GM18861 (cell line): Measurements from ENCODE around the gene PLET1.
A peak's percentile ranks its signal among the peaks of the same experiment; 100 is the strongest.

Experiments used
- ATAC-seq: cut with Tn5 transposase; IDR thresholded peaks from one replicate; pipeline ENCODE4 v1.9.1; 2021; ENCODE audit not compliant: unreplicated experiment

Gene PLET1

GRCh38 chr11:112247201-112247600, 13.5 kb downstream of the PLET1 start:
- no peak for ATAC-seq

- no peak for ATAC-seq
These were observed 19.2 kb downstream of the PLET1 start for GRCh38 chr11:112241486-112241885.

- no peak for ATAC-seq
These were observed 22.6 kb downstream of the PLET1 start for GRCh38 chr11:112238041-112238440.

- no peak for ATAC-seq
These were observed 23.2 kb downstream of the PLET1 start for GRCh38 chr11:112237451-112237850.

- no peak for ATAC-seq
These were observed 24.8 kb downstream of the PLET1 start for GRCh38 chr11:112235750-112236390.

- no peak for ATAC-seq
These were observed 28.7 kb downstream of the PLET1 start for GRCh38 chr11:112231952-112232351.

GRCh38 chr11:112229746-112230433, 30.8 kb downstream of the PLET1 start:
- ATAC-seq: no peak

- ATAC-seq: no peak
These were observed 31.5 kb downstream of the PLET1 start for GRCh38 chr11:112229159-112229558.

GRCh38 chr11:112228706-112229105, 32.0 kb downstream of the PLET1 start:
- no peak for ATAC-seq

- no peak for ATAC-seq
These were observed 33.2 kb downstream of the PLET1 start for GRCh38 chr11:112227471-112227870.

- ATAC-seq: peak; percentile 29
These were observed 33.7 kb downstream of the PLET1 start for GRCh38 chr11:112226831-112227401.

GRCh38 chr11:112226062-112226830, 34.4 kb downstream of the PLET1 start, which contains the start of gene PTS:
Gene PTS, plus strand, starts transcription at chr11:112226428. Its CDS starts 16 bp downstream, at chr11:112226444.
- ATAC-seq: peak; percentile 92

GRCh38 chr11:112225753-112226061, 35.0 kb downstream of the PLET1 start:
- ATAC-seq: no peak

GRCh38 chr11:112223754-112224532, 36.7 kb downstream of the PLET1 start:
- ATAC-seq: no peak

- ATAC-seq: no peak
These were observed 37.5 kb downstream of the PLET1 start for GRCh38 chr11:112223121-112223520.

GRCh38 chr11:112222303-112222702, 38.4 kb downstream of the PLET1 start:
- ATAC-seq: no peak

- ATAC-seq: no peak
These were observed 39.3 kb downstream of the PLET1 start for GRCh38 chr11:112221274-112221835.

GRCh38 chr11:112219476-112220232, 41.0 kb downstream of the PLET1 start:
- ATAC-seq: peak; percentile 99

- no peak for ATAC-seq
These were observed 44.0 kb downstream of the PLET1 start for GRCh38 chr11:112216561-112217105.

- no peak for ATAC-seq
These were observed 45.0 kb downstream of the PLET1 start for GRCh38 chr11:112215621-112216020.
